Pancreas (tissue), 10 donors: ENCODE results near the gene CD27. TPM values are rescaled to one million over a fixed set of nuclear protein-coding genes. Genes with fewer than 3 reads are reported as not detected.
A peak's percentile ranks its signal among the peaks of the same experiment; 100 is the strongest.

Experiments
- ATAC-seq, 4 donors: fragments of 200-7000 bp; cut with Tn5 transposase; one replicate each; pipeline versions ENCODE4 v1.8.0 to v1.9.1; 2020; ENCODE audit warnings: mild to moderate bottlenecking in 4 of 4, moderate library complexity in 4 of 4
- DNase-seq, 6 donors: peaks; one replicate each; pipeline ENCODE4 v3.0.0-alpha.2; 2020
- FAIRE-seq: peaks from 2 replicates; lab custom pipeline; 2012; peaks lifted over from hg19 to GRCh38; lab: Jason Lieb, UNC
- H3K27ac ChIP-seq, 4 donors: fragments of 200-600 bp; sonication (generic); 1 replicate in 3 of 4; 2 replicates in 1 of 4; pipeline versions ENCODE4 v1.5.0 to v1.8.0; 2020
- H3K27me3 ChIP-seq, 4 donors: fragments of 200-600 bp; one replicate each; pipeline ENCODE4 v1.8.0; 2021
- H3K36me3 ChIP-seq, 3 donors: fragments of 200-600 bp; sonication (generic) in 1 of 3; one replicate each; pipeline versions ENCODE4 v1.5.0 to v1.8.0; 2020 to 2021
- H3K4me1 ChIP-seq, 3 donors: fragments of 200-600 bp; one replicate each; pipeline ENCODE4 v1.8.0; 2021
- H3K4me3 ChIP-seq, 4 donors: fragments of 200-600 bp; sonication (generic) in 2 of 4; one replicate each; pipeline versions ENCODE4 v1.5.0 to v1.8.0; 2020 to 2021
- H3K9me3 ChIP-seq, 4 donors: fragments of 200-600 bp; one replicate each; pipeline ENCODE4 v1.8.0; 2021
- CTCF ChIP-seq, 4 donors: fragments of 200-600 bp; sonication (generic) in 3 of 4; IDR thresholded peaks; one replicate each; pipeline versions ENCODE4 v1.5.0 to v1.8.0; 2021; ENCODE audit warnings: antibody characterized with exemption in 4 of 4
- WGBS, 2 donors: extraction: QIAGEN DNeasy Blood & Tissue Kit; methylation state at CpG; one replicate each; pipeline ENCODE4 v1.1.7; 2013; 5-methylcytosine and 5-hydroxymethylcytosine counted together
- intact Hi-C, 3 donors: fragments of 100-400 bp; cut with DNase I; formaldehyde crosslinking; loops; one replicate each; pipeline versions ENCODE4 v1.11.1 to v1.14.2; 2022
- polyA plus RNA-seq, 2 donors: library from polyadenylated mRNA; stranded (reverse); fragments of 200-250 nt; gene quantifications; one replicate each; pipeline ENCODE4 v1.2.3, GENCODE V29; 2013
- total RNA-seq, 6 donors: library from RNA; stranded (reverse); fragmentation: NEBNext Ultra II Directional in 4 of 6; extraction: Animal tissue kit (Norgen Biotek cat#: 25700) in 4 of 6; gene quantifications; one replicate each; pipeline versions ENCODE4 v1.2.1 to v1.2.4, GENCODE V29; 2021 to 2023
- donor health status: healthy with polysubstance abuse.
- donor health status: DM: no; HTN: no; CAD: no; lungs with moderate emphysema.
- donor health status: DM: no; HTN: no; CAD: no.
- donor health status: control.
- donor health status: control.
- donor health status: Bipolar disorder and iron deficiency.
- donor health status: DM: yes; HTN: yes; CAD: no.
- donor health status: DM: no; HTN: no; CAD: no.
- donor health status: DM: no; HTN: no; CAD: no.
- donor health status: DM: yes; HTN: yes; CAD: no.

The CD27 gene
- under 1 TPM in 4 of 6 donors, not detected in 2; 0.21 to 0.81 (median 0.30) TPM for total RNA-seq
- under 1 TPM; 0.14 to 0.30 TPM for polyA plus RNA-seq

- H3K4me3 ChIP-seq = no peak within 1 kb of the TSS
- FAIRE-seq = no peak
- no peak within 1 kb of the TSS for H3K27ac ChIP-seq
Observed at GRCh38 chr12:6444704-6445688, at the start of gene CD27. CD27 (plus strand) TSS chr12:6444955; CDS start chr12:6445096, 141 bp downstream.

DNA sequence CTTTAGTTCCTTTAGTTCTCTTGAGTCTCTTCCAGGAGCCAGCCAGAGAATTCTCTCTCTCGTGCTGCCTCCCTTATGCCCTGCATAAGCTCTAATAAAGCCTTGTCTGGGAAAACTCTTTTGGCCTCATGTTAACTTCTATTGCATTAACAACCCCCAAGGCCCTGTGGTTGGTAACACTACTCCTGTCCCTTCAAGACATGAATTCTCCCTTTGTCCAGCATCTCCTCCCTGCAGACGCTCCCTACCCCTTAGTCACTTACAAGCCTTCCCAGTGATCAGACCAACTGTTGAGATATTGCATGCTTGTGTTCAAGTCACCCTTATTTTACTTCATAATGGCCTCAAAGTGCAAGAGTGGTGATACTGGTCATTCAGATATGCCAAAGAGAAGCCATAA is 48.7 kb upstream of the CD27 start:
- Histone ChIP-seq H3K27me3 (no peaks in the 10 kb centered on the region), H3K36me3 (peaks cover 0 to 3% (median 0%) of the 10 kb centered on the region in 3 donors), H3K9me3 (no peaks in the 10 kb centered on the region), H3K27ac (no peak overlapping the region), H3K4me3 (no peak overlapping the region), H3K4me1 (peaks cover 10 to 11% (median 11%) of the 10 kb centered on the region in 3 donors)
- intact Hi-C loops = no loop called here
- TF ChIP-seq CTCF (IDR thresholded peaks at IDR 0.05) = no peak
- FAIRE-seq (no peak), ATAC-seq (no peak), DNase-seq (no peak)
- 85 to 92% methylated on average over 2 of the region's 2 CpGs for WGBS, 2 donors

More at GRCh38 chr12:6444704-6445688, at the start of gene CD27:
- ATAC-seq (no peak), DNase-seq (peak in 1 of 6 donors; percentile 24)
- intact Hi-C loops = no loop called here
- H3K9me3 ChIP-seq = no peaks in the 10 kb centered on the region
- H3K27me3 ChIP-seq = no peaks in the 10 kb centered on the region
- no peak for TF ChIP-seq CTCF (IDR thresholded peaks at IDR 0.05)
- H3K36me3 ChIP-seq = no peaks in the 10 kb centered on the region
- WGBS, 2 donors = 83 to 89% methylated on average over 16 of the region's 16 CpGs
- H3K4me1 ChIP-seq = no peaks in the 10 kb centered on the region

GRCh38 chr12:6399884-6400644 is 44.7 kb upstream of the CD27 start:
- no peaks in the 10 kb centered on the region for H3K4me1 ChIP-seq
- H3K36me3 ChIP-seq = no peaks in the 10 kb centered on the region
- ATAC-seq (no peak), DNase-seq (no peak), FAIRE-seq (peak; percentile 78)
- TF ChIP-seq CTCF (IDR thresholded peaks at IDR 0.05) = no peak
- no peaks in the 10 kb centered on the region for H3K27me3 ChIP-seq
- H3K9me3 ChIP-seq = no peaks in the 10 kb centered on the region
- intact Hi-C loops = no loop called here
- no peak overlapping the region for H3K4me3 ChIP-seq
- 82 to 90% methylated on average over 7 of the region's 7 CpGs for WGBS, 2 donors
- no peak overlapping the region for H3K27ac ChIP-seq

GRCh38 chr12:6404390-6404789 is 40.4 kb upstream of the CD27 start:
- Histone ChIP-seq H3K36me3 (no peaks in the 10 kb centered on the region), H3K27ac (no peak overlapping the region), H3K27me3 (no peaks in the 10 kb centered on the region), H3K9me3 (no peaks in the 10 kb centered on the region), H3K4me1 (no peaks in the 10 kb centered on the region), H3K4me3 (no peak overlapping the region)
- 68 to 90% methylated on average over 5 of the region's 5 CpGs for WGBS, 2 donors
- no peak for DNase-seq
- no peak for TF ChIP-seq CTCF (IDR thresholded peaks at IDR 0.05)
- intact Hi-C loops = no loop called here
- FAIRE-seq = no peak
- no peak for ATAC-seq
